H1 (cell line): ENCODE measurements around the gene ABTB1. TPM values are rescaled to one million over a fixed set of nuclear protein-coding genes. Genes with fewer than 3 reads are reported as not detected.

Experiments
- CTCF ChIA-PET: fragments of 300-600 bp; sonication (Branson Sonifier 250); formaldehyde crosslinking; loops from one replicate; lab custom pipeline; 2021; ENCODE audit not compliant: partially characterized antibody; lab: Charles Lee
- POLR2A ChIA-PET: fragments of 300-600 bp; sonication (Branson Sonifier 250); formaldehyde crosslinking; loops from one replicate; lab custom pipeline; 2021; ENCODE audit warnings: inconsistent platforms; ENCODE audit not compliant: partially characterized antibody; lab: Charles Lee
- DNase-seq, 2 experiments: peaks; one replicate each; pipeline versions ENCODE4 v3.0.0 to v3.0.0-alpha.2; 2010 to 2022; ENCODE audit warnings: low spot score in 2 of 2, low read depth in 1 of 2, mixed read lengths in 1 of 2
- FAIRE-seq: peaks from 2 replicates; lab custom pipeline; 2011; peaks lifted over from hg19 to GRCh38; lab: Jason Lieb, UNC
- H2AFZ ChIP-seq: 2 replicates; pipeline ENCODE4 v1.8.1; 2012; ENCODE audit warnings: low read length, inconsistent platforms
- H2AK5ac ChIP-seq: 2 replicates; pipeline ENCODE4 v1.6.1; 2013; ENCODE audit warnings: low read depth, low read length
- H2BK120ac ChIP-seq: replicated peaks from 2 replicates; pipeline ENCODE3; 2013; ENCODE audit warnings: low read depth, low read length, inconsistent platforms
- H2BK12ac ChIP-seq: 2 replicates; pipeline ENCODE4 v1.6.1; 2013; ENCODE audit warnings: low read depth, low read length
- H2BK15ac ChIP-seq: 2 replicates; pipeline ENCODE4 v1.6.1; 2013; ENCODE audit warnings: low read length
- H2BK20ac ChIP-seq: 2 replicates; pipeline ENCODE4 v1.6.1; 2013; ENCODE audit warnings: low read length
- H2BK5ac ChIP-seq: 2 replicates; pipeline ENCODE4 v1.6.1; 2013; ENCODE audit warnings: low read depth, low read length
- H3K14ac ChIP-seq: 2 replicates; pipeline ENCODE4 v1.6.1; 2013; ENCODE audit warnings: inconsistent platforms; ENCODE audit not compliant: insufficient read length
- H3K18ac ChIP-seq: 2 replicates; pipeline ENCODE4 v1.6.1; 2013; ENCODE audit warnings: low read length; ENCODE audit errors: extremely low read depth
- H3K23ac ChIP-seq: 2 replicates; pipeline ENCODE4 v1.6.1; 2013; ENCODE audit warnings: inconsistent platforms; ENCODE audit not compliant: insufficient read length
- H3K23me2 ChIP-seq: 2 replicates; pipeline ENCODE4 v1.6.1; 2013; ENCODE audit warnings: low read depth, low read length
- H3K27ac ChIP-seq: 2 replicates; pipeline ENCODE4 v1.6.1; 2011; ENCODE audit warnings: low read depth, low read length, inconsistent platforms
- H3K27me3 ChIP-seq, 4 experiments: replicated peaks in 1 of 4; 1 replicate in 1 of 4; 2 replicates in 3 of 4; pipeline versions ENCODE4 v1.6.1 to v1.8.1; 2011 to 2013; ENCODE audit warnings: low read length in 3 of 4, mild to moderate bottlenecking in 3 of 4, inconsistent platforms in 2 of 4, mixed read lengths in 2 of 4, moderate library complexity in 1 of 4; ENCODE audit not compliant: control insufficient read depth in 3 of 4, insufficient read depth in 3 of 4; ENCODE audit errors: extremely low read depth in 1 of 4
- H3K36me3 ChIP-seq, 4 experiments: 2 replicates each; pipeline versions ENCODE4 v1.6.1 to v1.8.1; 2011 to 2013; ENCODE audit warnings: mild to moderate bottlenecking in 4 of 4, low read length in 3 of 4, moderate library complexity in 2 of 4, control low read depth in 1 of 4, inconsistent platforms in 1 of 4; ENCODE audit not compliant: insufficient read depth in 4 of 4, control insufficient read depth in 2 of 4
- H3K4ac ChIP-seq: replicated peaks from 2 replicates; pipeline ENCODE3; 2013; ENCODE audit warnings: low read length, low read depth, mixed read lengths, inconsistent platforms; ENCODE audit not compliant: insufficient read length
- H3K4me1 ChIP-seq, 4 experiments: replicated peaks in 1 of 4; 1 replicate in 1 of 4; 2 replicates in 3 of 4; pipeline versions ENCODE4 v1.6.1 to v1.8.1; 2011 to 2013; ENCODE audit warnings: low read length in 3 of 4, inconsistent platforms in 2 of 4, mixed read lengths in 1 of 4; ENCODE audit not compliant: insufficient read depth in 4 of 4, control insufficient read depth in 3 of 4
- H3K4me2 ChIP-seq, 2 experiments: 2 replicates each; pipeline versions ENCODE4 v1.6.1 to v1.8.1; 2011 to 2013; ENCODE audit warnings: low read depth in 2 of 2, low read length in 2 of 2, control low read depth in 1 of 2, inconsistent platforms in 1 of 2, mild to moderate bottlenecking in 1 of 2; ENCODE audit not compliant: insufficient read depth in 1 of 2
- H3K4me3 ChIP-seq, 4 experiments: fragments of 200-600, 300-600 bp in 1 of 4; sonication (generic), shearing (Covaris generic), sonication (Bioruptor Twin) in 1 of 4; 2 replicates each; pipeline versions ENCODE4 v1.5.1 to v1.8.1; 2011 to 2016; ENCODE audit warnings: low read length in 4 of 4, low read depth in 3 of 4, control low read depth in 2 of 4, inconsistent platforms in 2 of 4, mild to moderate bottlenecking in 2 of 4, mixed read lengths in 1 of 4, moderate library complexity in 1 of 4; ENCODE audit not compliant: insufficient read depth in 2 of 4; ENCODE audit errors: extremely low read depth in 1 of 4
- H3K56ac ChIP-seq: replicated peaks from 2 replicates; pipeline ENCODE3; 2013; ENCODE audit warnings: low read depth, mild to moderate bottlenecking, mixed read lengths, low read length, inconsistent platforms; ENCODE audit not compliant: insufficient read length
- H3K79me1 ChIP-seq: 2 replicates; pipeline ENCODE4 v1.6.1; 2013; ENCODE audit warnings: low read depth, low read length, control low read depth
- H3K79me2 ChIP-seq, 2 experiments: 2 replicates each; pipeline versions ENCODE4 v1.6.1 to v1.8.1; 2012 to 2013; ENCODE audit warnings: low read length in 2 of 2, mild to moderate bottlenecking in 2 of 2, inconsistent platforms in 1 of 2; ENCODE audit not compliant: insufficient read depth in 2 of 2, control insufficient read depth in 1 of 2
- H3K9ac ChIP-seq, 4 experiments: replicated peaks in 1 of 4; 1 replicate in 1 of 4; 2 replicates in 3 of 4; pipeline versions ENCODE4 v1.6.1 to v1.8.1; 2011 to 2013; ENCODE audit warnings: low read depth in 3 of 4, low read length in 3 of 4, control low read depth in 2 of 4, mild to moderate bottlenecking in 2 of 4, moderate library complexity in 2 of 4, inconsistent platforms in 1 of 4; ENCODE audit errors: extremely low read depth in 1 of 4
- H3K9me3 ChIP-seq, 2 experiments: 2 replicates each; pipeline versions ENCODE4 v1.6.1 to v1.8.1; 2012 to 2013; ENCODE audit warnings: mild to moderate bottlenecking in 2 of 2, moderate library complexity in 2 of 2, control low read depth in 1 of 2, inconsistent platforms in 1 of 2, low read depth in 1 of 2, low read length in 1 of 2, mixed read lengths in 1 of 2; ENCODE audit not compliant: insufficient read depth in 2 of 2
- H4K20me1 ChIP-seq, 2 experiments: replicated peaks in 1 of 2; 2 replicates each; pipeline versions ENCODE3 to v1.8.1; 2011 to 2013; ENCODE audit warnings: inconsistent platforms in 2 of 2, low read length in 2 of 2, mild to moderate bottlenecking in 1 of 2; ENCODE audit not compliant: insufficient read depth in 2 of 2, control insufficient read depth in 1 of 2
- H4K5ac ChIP-seq: 2 replicates; pipeline ENCODE4 v1.6.1; 2013; ENCODE audit warnings: low read length, low read depth, mixed read lengths, inconsistent platforms; ENCODE audit not compliant: insufficient read length
- H4K8ac ChIP-seq: 2 replicates; pipeline ENCODE4 v1.8.0; 2013; ENCODE audit warnings: mild to moderate bottlenecking, moderate library complexity, low read length, inconsistent platforms; ENCODE audit not compliant: insufficient read depth; ENCODE audit errors: extremely low read depth
- H4K91ac ChIP-seq: replicated peaks from 2 replicates; pipeline ENCODE3; 2013; ENCODE audit warnings: low read length, mixed read lengths, inconsistent platforms; ENCODE audit not compliant: insufficient read length
- CBX5 ChIP-seq: fragments of 300-800, 300-1000 bp; sonication (generic); IDR thresholded peaks from 2 replicates; pipeline ENCODE4 v1.7.1; 2016; ENCODE audit warnings: antibody characterized with exemption, low read length, low read depth
- GABPA ChIP-seq: IDR thresholded peaks from 2 replicates; pipeline ENCODE4 v1.6.1; 2011; ENCODE audit warnings: mild to moderate bottlenecking, low read length, moderate library complexity, borderline replicate concordance; ENCODE audit not compliant: insufficient read depth
- GTF2F1 ChIP-seq: IDR thresholded peaks from 2 replicates; pipeline ENCODE4 v1.6.1; 2012; ENCODE audit warnings: low read depth, low read length, improper control_type of control experiment, borderline replicate concordance
- HDAC2 ChIP-seq, 2 experiments: fragments of 300-600 bp in 1 of 2; sonication (generic) in 1 of 2; IDR thresholded peaks; 2 replicates each; pipeline ENCODE4 v1.6.1; 2011 to 2012; ENCODE audit warnings: low read depth in 2 of 2, low read length in 2 of 2, mild to moderate bottlenecking in 2 of 2, moderate library complexity in 2 of 2, borderline replicate concordance in 1 of 2, inconsistent platforms in 1 of 2
- JUND ChIP-seq: IDR thresholded peaks from 2 replicates; pipeline ENCODE4 v1.6.1; 2011; ENCODE audit warnings: mild to moderate bottlenecking, improper control_type of control experiment, low read length
- KDM5A ChIP-seq: fragments of 200-600 bp; IDR thresholded peaks from 2 replicates; pipeline ENCODE4 v1.7.1; 2012; ENCODE audit warnings: mild to moderate bottlenecking, low read length, inconsistent platforms, mixed read lengths
- RAD21 ChIP-seq, 2 experiments: IDR thresholded peaks in 1 of 2; conservative IDR thresholded peaks in 1 of 2; 2 replicates each; pipeline ENCODE4 v1.6.1; 2011; ENCODE audit warnings: low read depth in 2 of 2, low read length in 2 of 2, improper control_type of control experiment in 1 of 2, inconsistent platforms in 1 of 2, mild to moderate bottlenecking in 1 of 2, moderate library complexity in 1 of 2
- RNF2 ChIP-seq: fragments of 200-900, 300-1000 bp; sonication (generic); IDR thresholded peaks from 2 replicates; pipeline ENCODE4 v1.7.1; 2016; ENCODE audit warnings: borderline replicate concordance, low read depth, mild to moderate bottlenecking, antibody characterized with exemption, low read length; ENCODE audit not compliant: poor library complexity, severe bottlenecking; ENCODE audit errors: missing control alignments
- SP1 ChIP-seq: IDR thresholded peaks from 2 replicates; pipeline ENCODE4 v1.6.1; 2011; ENCODE audit warnings: low read depth, low read length
- SRF ChIP-seq: IDR thresholded peaks from 2 replicates; pipeline ENCODE4 v1.6.1; 2011; ENCODE audit warnings: mild to moderate bottlenecking, low read depth, low read length, moderate library complexity
- TEAD4 ChIP-seq: IDR thresholded peaks from 2 replicates; pipeline ENCODE4 v1.6.1; 2012; ENCODE audit warnings: low read depth, low read length, inconsistent platforms, mixed read lengths
- polyA plus RNA-seq, 7 experiments: library from polyadenylated mRNA; depleted of rRNA in 3 of 7; stranded (reverse) in 5 of 7; unstranded in 2 of 7; fragments of >200 nt in 5 of 7; fragments of 200-250 nt in 2 of 7; gene quantifications; 1 replicate in 5 of 7; 2 replicates in 1 of 7; 4 replicates in 1 of 7; pipeline versions ENCODE4 v1.2.1 to v1.2.3, GENCODE V29; 2011 to 2013; ENCODE audit warnings: missing spikeins in 2 of 7, mixed read lengths in 2 of 7
- total RNA-seq: library from RNA; stranded (reverse); fragmentation: NEBNext Ultra II Directional; extraction: Animal tissue kit (Norgen Biotek cat#: 25700); gene quantifications from 2 replicates; pipeline ENCODE4 v1.2.1, GENCODE V29; 2021
- TF ChIP-seq, protein P1 (sequence below): IDR thresholded peaks from 2 replicates; pipeline ENCODE4 v1.6.1; 2012; ENCODE audit warnings: inconsistent platforms

Gene ABTB1
- total and polyA plus RNA-seq, 2 of the 8 experiments (the other 6 are each of a cell fraction or from before 2014, with no cell fraction given), result 7.1 to 9.4 TPM

GRCh38 chr3:127637971-127638370, 34.8 kb upstream of the ABTB1 start:
- H3K9me3 ChIP-seq, result no peaks in the 10 kb centered on the region
- no peaks in the 10 kb centered on the region for H3K79me2 ChIP-seq
- H2BK12ac ChIP-seq, result no peak overlapping the region
- H3K4me2 ChIP-seq, result no peak overlapping the region
- H4K91ac ChIP-seq, result no peak overlapping the region
- H3K9ac ChIP-seq, result no peak overlapping the region
- no peak for FAIRE-seq
- no peaks in the 10 kb centered on the region; a peak in 1 of 7 replicates for H3K4me1 ChIP-seq
- H2BK20ac ChIP-seq, result no peak overlapping the region
- H3K23ac ChIP-seq, result no peak overlapping the region
- no peaks in the 10 kb centered on the region for H3K23me2 ChIP-seq
- peaks cover 0 to 7% (median under 1%) of the 10 kb centered on the region in 4 experiments; a peak in 1 of 8 replicates for H3K36me3 ChIP-seq
- no peaks in the 10 kb centered on the region; the same call in 1 of the 2 replicates for H3K79me1 ChIP-seq
- H3K56ac ChIP-seq, result no peak overlapping the region
- no peak overlapping the region for H2BK120ac ChIP-seq
- no peaks in the 10 kb centered on the region for H4K20me1 ChIP-seq
- ChIA-PET POLR2A (no interaction called here), CTCF (interaction anchor here (0.8 kb wide), 1 partner anchor 193 kb away, joined by 3 read pairs; no protein-coding TSS in a partner anchor)
- no peak overlapping the region for H2AFZ ChIP-seq
- H3K14ac ChIP-seq, result no peak overlapping the region
- no peak overlapping the region for H2AK5ac ChIP-seq
- no peak overlapping the region for H3K27ac ChIP-seq
- H2BK5ac ChIP-seq, result no peak overlapping the region
- H3K27me3 ChIP-seq, result no peaks in the 10 kb centered on the region
- no peak overlapping the region for H4K8ac ChIP-seq
- no peak overlapping the region for H3K18ac ChIP-seq
- no peak overlapping the region for H2BK15ac ChIP-seq
- no peak overlapping the region for H3K4ac ChIP-seq
- no peak for DNase-seq
- no peak overlapping the region for H3K4me3 ChIP-seq
- TF ChIP-seq GTF2F1 (no peak), RAD21 (IDR thresholded peaks at IDR 0.05 in 1 of 2, conservative IDR thresholded peaks at IDR 0.05 in 1 of 2; ENCODE audit: low read depth in 2 of 2, low read length in 2 of 2) (no peak), JUND (no peak), HDAC2 (IDR thresholded peaks at IDR 0.05; ENCODE audit: borderline replicate concordance in 1 of 2, low read depth in 2 of 2, low read length in 2 of 2) (no peak), SRF (no peak), TEAD4 (no peak), RNF2 (no peak), KDM5A (no peak), CBX5 (no peak), SP1 (no peak), GABPA (no peak)
- TF ChIP-seq, protein P1, sequence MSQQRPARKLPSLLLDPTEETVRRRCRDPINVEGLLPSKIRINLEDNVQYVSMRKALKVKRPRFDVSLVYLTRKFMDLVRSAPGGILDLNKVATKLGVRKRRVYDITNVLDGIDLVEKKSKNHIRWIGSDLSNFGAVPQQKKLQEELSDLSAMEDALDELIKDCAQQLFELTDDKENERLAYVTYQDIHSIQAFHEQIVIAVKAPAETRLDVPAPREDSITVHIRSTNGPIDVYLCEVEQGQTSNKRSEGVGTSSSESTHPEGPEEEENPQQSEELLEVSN, result no peak
- H4K5ac ChIP-seq, result no peak overlapping the region
